Activated T-cell treated with anti-CD3 and anti-CD28 coated beads for 24 hours (primary cell): ENCODE data around the gene NUP88.

Experiments
- DNase-seq: peaks from one replicate; pipeline ENCODE4 v3.0.0-alpha.2; 2020; ENCODE audit warnings: low read depth

The NUP88 gene

DNA sequence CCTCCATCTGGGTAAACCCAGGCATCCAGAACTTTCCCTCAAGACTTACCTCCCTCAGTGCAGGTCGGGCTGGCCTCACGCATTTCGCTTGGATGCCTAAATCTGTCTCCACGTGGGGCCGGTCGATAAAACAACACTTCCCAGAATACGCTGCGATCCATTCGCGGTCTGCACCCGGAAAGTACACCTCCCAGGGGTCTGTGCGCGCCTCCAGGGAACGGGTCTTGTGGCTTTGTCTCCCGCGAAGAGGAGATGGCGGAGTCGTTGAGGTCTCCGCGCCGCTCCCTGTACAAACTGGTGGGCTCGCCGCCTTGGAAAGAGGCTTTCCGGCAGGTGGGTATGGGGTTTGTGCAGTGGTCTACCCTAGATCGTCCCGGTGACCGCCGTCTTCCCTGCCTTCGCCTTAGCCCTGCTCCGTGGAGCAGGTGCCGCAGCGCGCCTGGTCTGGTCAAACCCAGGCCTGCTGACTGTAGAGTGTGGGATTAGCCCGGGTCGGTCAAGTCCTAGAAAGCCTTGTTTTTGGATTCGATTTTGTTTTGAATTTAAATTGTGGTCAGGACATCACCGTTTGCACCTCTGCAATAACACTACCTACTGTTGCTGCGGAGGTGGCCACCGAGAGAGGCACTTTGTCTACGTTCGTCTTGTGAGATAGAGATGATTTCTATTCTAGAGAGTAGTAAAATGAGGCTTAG, 644 bp upstream of the NUP88 start, which contains the start of gene RPAIN:
Gene RPAIN, plus strand, starts transcription at position 224 of the 695 bp plus-strand sequence. Its CDS starts 29 bp downstream, at position 253.
- DNase-seq, result peak; percentile 83

DNA sequence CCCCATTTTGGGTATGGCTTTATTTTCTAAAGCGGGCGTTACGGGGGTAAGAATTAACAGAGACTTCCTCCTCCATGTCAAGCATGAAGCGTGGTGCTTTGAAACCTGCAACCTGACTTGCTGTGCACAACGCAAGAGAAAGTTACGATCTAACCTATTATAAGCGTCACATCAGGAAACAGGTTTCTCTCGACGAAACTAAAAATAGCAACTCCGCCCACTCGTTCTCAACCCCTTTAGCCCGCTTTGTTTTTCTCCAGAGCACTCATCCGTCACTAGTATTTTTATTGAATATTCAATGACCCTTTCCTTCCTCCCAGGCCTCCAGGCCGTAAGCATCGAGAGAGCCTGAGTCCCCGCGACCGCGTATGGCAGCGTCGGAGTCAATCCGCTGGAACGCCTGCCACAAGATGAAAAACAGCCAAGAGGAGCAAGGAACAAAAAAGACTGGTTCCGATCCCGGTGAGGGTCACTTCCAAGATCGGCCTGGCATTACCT, 555 bp downstream of the NUP88 start:
- peak; percentile 69 for DNase-seq

GRCh38 chr17:5416901-5417300, 2.6 kb downstream of the NUP88 start:
- DNase-seq, result no peak

DNA sequence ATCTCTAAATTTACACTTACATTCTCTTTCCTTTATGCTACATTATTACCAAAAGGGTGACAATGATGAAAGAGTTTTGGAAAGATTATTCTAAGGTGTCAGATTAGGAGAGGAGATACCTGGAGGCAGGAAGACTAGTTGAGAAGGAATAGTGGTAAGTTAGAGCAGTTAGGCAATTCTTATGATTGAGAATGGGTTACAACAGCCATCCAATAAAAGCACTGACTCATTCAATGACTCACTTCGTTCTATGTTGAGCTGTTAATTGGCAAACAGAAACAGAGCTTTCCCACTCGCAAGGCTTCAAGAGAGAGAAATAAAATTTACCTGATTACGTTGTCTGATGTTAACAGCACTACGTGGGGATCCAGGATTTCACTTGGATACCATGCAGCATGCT, 5.8 kb downstream of the NUP88 start:
- DNase-seq, result no peak

- DNase-seq, result no peak
These were observed 8.7 kb downstream of the NUP88 start for GRCh38 chr17:5410594-5411272.

DNA sequence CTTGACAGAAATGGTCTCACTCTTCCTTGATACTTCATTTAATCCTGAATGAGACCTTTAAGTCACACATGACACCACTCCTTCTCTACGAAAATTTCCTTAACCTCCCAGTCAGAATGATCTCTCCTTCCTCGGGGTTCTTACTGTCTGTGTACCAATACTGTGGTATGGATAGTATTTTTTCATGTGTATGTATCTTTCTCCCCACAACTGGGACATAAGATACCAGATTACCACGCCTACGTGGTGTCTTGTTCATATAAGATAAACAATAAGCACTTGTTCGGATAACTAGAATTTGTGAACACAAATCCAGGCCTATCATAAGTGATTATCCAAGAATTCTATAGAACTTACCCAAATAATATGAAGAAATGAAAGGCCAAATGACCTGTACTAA, 11.3 kb downstream of the NUP88 start:
- DNase-seq, result no peak

DNA sequence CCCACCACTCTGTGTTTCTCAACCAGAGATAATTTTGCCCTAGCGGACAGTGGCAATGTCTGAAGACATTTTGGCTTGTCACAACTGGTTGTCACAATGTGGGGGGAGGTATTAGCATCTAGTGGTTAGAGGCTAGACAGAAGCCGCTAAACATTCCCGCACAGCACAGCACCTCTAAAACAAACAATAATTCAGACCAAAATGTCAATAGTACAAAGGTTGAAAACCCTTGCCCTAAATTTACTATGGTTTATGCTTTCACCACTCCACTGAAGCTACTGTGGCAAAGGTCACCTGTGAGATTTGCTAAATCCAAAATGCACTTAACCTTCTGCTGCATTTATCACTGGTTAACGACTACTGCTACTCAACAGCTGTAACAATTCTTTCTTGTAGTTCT, 14.1 kb downstream of the NUP88 start:
- DNase-seq, result no peak

- no peak for DNase-seq
These were observed 19.7 kb downstream of the NUP88 start for GRCh38 chr17:5399767-5400166.

DNA sequence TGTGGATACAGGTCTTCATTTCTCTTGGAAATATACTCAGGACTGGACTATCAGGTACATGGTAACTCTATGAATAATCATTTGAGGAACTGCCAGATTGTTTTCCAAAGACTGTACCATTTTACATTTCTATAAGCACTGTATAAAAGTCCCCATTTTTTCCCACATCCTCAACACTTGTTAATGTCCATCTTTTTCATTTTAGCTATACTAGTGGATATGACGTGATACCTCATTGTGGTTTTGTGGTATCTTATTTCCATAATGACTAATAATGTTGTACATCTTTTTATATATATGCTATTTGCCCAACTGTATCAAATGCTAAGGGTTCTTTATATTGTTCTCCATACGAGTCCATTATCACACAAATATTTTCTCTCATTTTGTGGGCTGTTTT, 22.9 kb downstream of the NUP88 start:
- DNase-seq, result no peak

- no peak for DNase-seq
These were observed 27.8 kb downstream of the NUP88 start for GRCh38 chr17:5391678-5392077.

DNA sequence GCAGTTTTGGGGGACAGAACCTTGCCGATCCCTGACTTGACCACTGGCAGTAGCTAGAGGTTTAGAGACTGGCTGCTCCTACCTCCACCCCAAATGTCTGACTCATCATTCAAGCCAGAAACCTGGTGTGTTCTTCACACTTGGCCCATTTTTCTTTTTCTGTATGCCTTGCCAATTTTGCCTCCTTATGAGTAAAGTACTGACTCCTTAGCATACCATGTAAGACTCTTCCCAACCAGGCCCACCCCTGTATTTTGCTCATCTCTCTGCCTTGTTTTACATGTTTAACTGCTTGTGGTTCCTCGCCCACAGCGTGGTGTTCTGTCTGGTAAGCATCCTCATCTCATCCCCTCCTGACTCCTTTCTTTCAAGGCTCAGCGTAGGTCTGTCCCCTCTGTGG, 37.9 kb downstream of the NUP88 start:
- no peak for DNase-seq

DNA sequence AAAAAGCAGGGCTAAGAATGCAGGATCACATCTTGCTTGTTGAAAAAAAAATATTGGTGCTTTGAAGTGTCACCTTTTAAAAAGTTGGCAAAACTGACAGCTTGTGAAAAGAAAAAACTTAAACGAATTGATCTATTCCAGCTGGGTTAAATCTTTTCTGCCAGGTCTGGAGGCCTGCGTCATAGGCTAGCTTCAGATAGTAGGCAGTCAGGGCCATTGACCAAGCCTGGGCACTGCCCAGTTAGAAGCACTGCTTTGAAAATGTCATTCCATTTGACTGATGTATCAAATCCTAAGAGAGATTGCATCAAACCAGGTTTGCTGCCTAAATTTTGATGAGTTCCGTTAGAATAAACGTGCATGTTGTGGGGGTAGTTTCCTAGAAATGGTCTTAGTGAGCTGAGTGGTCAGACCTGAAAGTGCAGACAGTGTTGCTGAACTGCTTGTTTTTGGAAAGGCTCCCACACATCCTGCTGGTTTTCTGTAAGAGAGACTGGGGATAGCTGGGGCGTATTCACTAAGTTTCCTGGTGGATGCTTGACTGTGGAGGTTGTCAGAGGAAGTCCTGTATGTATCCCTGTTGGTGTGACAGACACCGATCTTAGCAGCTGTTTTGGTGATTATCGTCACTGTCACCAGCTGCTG, 38.8 kb downstream of the NUP88 start:
- no peak for DNase-seq

- no peak for DNase-seq
These were observed 39.9 kb downstream of the NUP88 start for GRCh38 chr17:5379351-5380107.

DNA sequence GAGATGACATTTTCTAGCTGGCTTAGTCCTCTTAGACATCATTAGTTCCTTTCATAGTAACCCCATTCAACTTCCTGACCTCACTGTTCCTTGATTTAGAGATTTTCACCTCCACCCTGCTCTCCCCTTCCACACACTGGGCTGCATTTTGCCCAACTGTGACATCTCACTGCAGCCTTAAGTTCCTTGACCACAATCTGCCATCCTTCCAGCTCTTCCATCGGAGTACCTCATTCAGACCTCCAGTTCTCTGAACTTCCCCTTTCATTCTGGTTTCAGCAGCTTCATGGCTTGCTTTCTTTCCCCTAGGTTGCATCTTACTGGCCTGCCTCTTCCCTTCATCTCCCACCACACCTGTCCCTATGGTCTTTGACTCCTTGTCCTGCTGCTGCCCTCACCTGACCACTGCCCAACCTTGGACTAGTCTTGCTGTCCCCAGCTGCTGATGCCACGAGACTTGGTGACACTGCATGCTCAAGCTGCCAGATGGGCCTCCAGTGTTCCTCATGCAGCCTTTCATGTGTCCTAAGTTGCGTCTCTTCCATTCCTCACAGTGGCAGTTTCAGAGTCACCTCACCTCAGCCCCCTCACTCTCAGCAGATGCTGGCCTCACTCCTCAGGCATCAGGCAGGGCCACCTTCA, 40.8 kb downstream of the NUP88 start:
- no peak for DNase-seq

GRCh38 chr17:5373112-5373511, 46.4 kb downstream of the NUP88 start:
- no peak for DNase-seq

DNA sequence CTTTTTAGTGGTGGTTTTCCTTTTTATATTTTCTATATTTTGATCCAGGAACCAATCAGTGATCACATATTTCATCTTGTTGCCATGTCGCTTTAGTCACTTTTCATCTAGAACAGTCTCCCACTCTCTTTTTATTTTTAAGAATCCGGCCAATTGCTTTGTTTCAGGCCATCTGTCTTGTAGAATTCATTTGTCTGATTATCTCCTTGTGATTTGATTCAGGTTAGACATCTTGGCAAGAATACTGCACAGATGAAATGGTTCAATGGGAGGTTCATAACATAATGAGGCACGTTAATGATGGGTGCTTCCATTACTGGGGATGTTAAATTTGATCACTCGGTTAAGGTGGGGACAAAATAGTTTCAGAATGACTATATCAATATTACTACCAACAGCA, 49.1 kb downstream of the NUP88 start:
- no peak for DNase-seq

DNA sequence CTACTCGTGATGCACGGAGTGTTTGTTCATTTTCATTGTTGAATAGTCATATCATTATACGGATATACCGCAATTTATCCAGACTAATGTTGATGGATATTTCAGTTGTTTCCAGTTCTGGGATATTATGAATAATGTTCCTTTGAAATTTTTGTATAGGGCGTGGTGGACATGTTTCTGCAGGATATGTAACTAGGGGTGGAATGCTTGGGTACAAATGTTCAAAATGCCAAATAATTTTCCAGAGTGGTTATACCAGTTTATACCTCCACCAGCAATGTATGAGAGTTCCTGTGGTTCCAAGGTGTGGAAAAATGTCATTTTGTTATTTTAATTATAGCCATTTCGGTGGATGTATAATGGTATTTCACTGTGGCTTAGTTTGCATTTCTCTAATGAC, 53.6 kb downstream of the NUP88 start:
- no peak for DNase-seq

DNA sequence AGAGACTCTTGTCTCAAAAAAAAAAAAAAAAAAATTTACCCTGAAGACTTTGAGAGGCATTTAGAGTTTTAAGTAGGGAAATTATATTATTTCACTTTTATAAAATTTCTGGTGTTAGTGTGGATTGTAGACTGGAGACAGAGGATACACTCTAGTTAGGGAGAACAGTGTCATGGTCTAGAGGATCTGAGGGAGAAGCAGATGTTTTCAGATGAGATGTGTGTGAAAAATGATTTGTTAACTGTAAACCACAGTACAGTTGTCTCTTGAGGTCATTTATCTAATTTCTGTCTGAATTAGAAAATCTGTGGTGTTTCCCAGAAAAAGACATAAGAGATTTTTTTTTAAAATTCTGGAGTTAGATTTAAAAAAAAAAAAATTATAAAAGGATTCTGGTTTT, 54.8 kb downstream of the NUP88 start:
- no peak for DNase-seq

DNA sequence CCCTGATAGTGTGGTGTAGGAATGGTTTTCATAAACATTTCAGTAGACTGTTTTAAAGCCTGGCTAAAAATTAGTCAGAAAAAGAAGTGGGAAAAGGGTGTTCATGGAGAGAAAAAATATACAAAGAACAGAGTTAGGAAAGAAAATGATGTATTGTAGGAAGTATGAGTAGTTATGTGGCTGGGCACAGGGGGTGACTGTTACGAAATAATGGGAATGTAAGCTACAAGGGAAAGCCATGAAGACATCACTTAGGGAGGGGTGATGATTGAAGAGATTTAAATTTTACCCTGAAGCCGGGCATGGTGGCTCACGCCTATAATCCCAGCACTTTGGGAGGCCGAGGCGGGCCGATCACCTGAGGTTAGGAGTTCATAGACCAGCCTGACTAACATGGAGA, 55.3 kb downstream of the NUP88 start:
- no peak for DNase-seq

DNA sequence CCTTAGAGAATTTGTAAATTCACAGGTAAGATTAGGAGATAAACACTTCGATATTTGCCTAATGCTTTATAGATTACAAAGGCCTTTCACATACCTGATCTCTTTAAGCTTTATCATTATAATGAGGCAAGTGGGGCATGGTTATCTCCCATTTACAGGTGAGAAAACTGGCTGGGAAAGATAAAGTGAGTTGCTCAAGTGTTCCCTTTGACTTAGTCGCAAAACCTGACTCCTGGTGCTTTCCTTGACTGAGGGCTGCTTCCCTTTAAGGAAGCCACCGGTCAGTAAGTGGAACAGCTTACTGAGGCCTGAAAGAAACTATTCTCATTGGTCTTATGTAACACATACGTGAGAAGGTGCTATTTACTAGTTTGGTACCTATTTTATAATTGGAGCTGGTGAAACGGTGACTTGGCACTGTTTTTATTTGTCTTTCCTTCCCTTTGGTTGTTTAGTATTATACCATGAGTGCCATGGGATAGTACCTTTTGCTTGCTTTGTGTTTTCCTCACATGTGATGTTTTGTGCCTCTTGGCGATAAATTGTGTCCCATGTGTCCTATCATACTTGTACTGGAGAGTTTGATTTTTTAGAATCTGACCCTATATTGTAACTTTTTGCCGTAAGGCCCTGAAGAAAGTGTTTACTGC, 57.2 kb downstream of the NUP88 start:
- DNase-seq, result no peak

DNA sequence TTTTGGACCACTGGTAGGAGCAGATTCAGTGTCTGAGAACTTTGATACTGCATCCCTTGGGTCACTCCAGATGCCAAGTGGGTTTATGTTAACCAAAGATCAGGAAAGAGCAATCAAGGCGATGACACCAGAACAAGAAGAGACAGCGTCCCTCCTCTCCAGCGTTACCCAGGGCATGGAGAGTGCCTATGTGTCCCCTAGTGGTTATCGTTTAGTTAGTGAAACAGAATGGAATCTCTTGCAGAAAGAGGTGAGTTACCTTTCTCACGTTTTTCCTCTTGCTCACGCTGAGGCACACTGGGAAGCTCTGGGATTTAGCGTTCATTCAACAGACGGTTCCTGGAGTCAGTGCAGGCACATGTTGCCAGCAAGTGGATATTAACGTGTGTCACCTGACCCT, 58.0 kb downstream of the NUP88 start:
- DNase-seq, result no peak
